Ovary (tissue), 3 donors: Measurements from ENCODE around the gene TRPM5.

Experiments used
- CTCF ChIP-seq, 3 donors: fragments of 450-650 bp in 2 of 3; fragments of 200-600 bp in 1 of 3; IDR thresholded peaks; one replicate each; pipeline versions ENCODE4 v1.5.1 to v1.8.0; 2016 to 2022; ENCODE audit warnings: antibody characterized with exemption in 3 of 3, mild to moderate bottlenecking in 1 of 3
- POLR2A ChIP-seq: fragments of 450-650 bp; IDR thresholded peaks from one replicate; pipeline ENCODE4 v1.6.1; 2017; ENCODE audit warnings: antibody characterized with exemption, mild to moderate bottlenecking, moderate library complexity
- donor health status: DM: no; HTN: no; CAD: no.

- TF ChIP-seq CTCF (IDR thresholded peaks at IDR 0.05) (no peak), POLR2A (no peak)
Measured at GRCh38 chr11:2447951-2448650, 3.8 kb upstream of the TRPM5 start.
